Right cardiac atrium (tissue), 5 donors: ENCODE measurements around the gene EPHB1. TPM values are rescaled to one million over a fixed set of nuclear protein-coding genes. Genes with fewer than 3 reads are reported as not detected.
"Not testable (repeated sequence)": the region's sequence is repeated elsewhere in the genome, so short reads cannot be mapped to it uniquely, and the experiment has no call there.

Experiments
- ATAC-seq, 2 donors: fragments of 200-7000 bp; cut with Tn5 transposase; one replicate each; pipeline versions ENCODE4 v1.8.0 to v1.9.1; 2020; ENCODE audit warnings: moderate library complexity in 2 of 2, mild to moderate bottlenecking in 1 of 2
- DNase-seq, 3 donors: peaks; one replicate each; pipeline ENCODE4 v3.0.0-alpha.2; 2020
- H3K27ac ChIP-seq: one replicate; pipeline ENCODE4 v1.5.1; 2013; ENCODE audit warnings: mild to moderate bottlenecking, low read length, control low read depth, moderate library complexity
- H3K27me3 ChIP-seq: one replicate; pipeline ENCODE4 v1.6.1; 2013; ENCODE audit not compliant: control insufficient read depth, insufficient read depth
- H3K4me1 ChIP-seq: one replicate; pipeline ENCODE4 v1.6.1; 2013; ENCODE audit warnings: low read length; ENCODE audit not compliant: control insufficient read depth, insufficient read depth
- H3K4me3 ChIP-seq: one replicate; pipeline ENCODE4 v1.5.1; 2013; ENCODE audit warnings: low read length, control low read depth
- H3K9me3 ChIP-seq: one replicate; pipeline ENCODE4 v1.6.1; 2013; ENCODE audit warnings: low read length; ENCODE audit not compliant: control insufficient read depth
- WGBS: extraction: QIAGEN DNeasy Blood & Tissue Kit; methylation state at CpG from one replicate; pipeline ENCODE4 v1.1.7; 2013; 5-methylcytosine and 5-hydroxymethylcytosine counted together
- intact Hi-C, 4 donors: fragments of 100-400 bp; cut with DNase I; formaldehyde crosslinking; loops; one replicate each; pipeline versions ENCODE4 v1.11.0 to v1.14.0; 2022 to 2023
- polyA plus RNA-seq: library from polyadenylated mRNA; stranded (reverse); fragments of 200-250 nt; gene quantifications from one replicate; pipeline ENCODE4 v1.2.3, GENCODE V29; 2013
- total RNA-seq, 4 donors: library from RNA; stranded (reverse); fragmentation: NEBNext Ultra II Directional; extraction: Animal tissue kit (Norgen Biotek cat#: 25700); gene quantifications; one replicate each; pipeline ENCODE4 v1.2.1, GENCODE V29; 2021
- donor health status: healthy with polysubstance abuse.
- donor health status: DM: no; HTN: yes; CAD: no.
- donor health status: DM: no; HTN: no; CAD: no.
- donor health status: DM: no; HTN: yes; CAD: no; lungs with severe emphysema.
- donor health status: DM: yes; HTN: yes; CAD: no.

Gene EPHB1
- total and polyA plus RNA-seq, 5 donors: 0.23 to 1.6 (median 1.1) TPM

- ATAC-seq, H3K4me3 ChIP-seq, H3K27me3 ChIP-seq, H3K27ac ChIP-seq, H3K9me3 ChIP-seq, DNase-seq, H3K4me1 ChIP-seq, intact Hi-C loops: not testable (repeated sequence)
- 20% methylated on average over 27 of the region's 27 CpGs for WGBS
Measured at GRCh38 chr3:135030768-135031615, 235.9 kb downstream of the EPHB1 start.

- intact Hi-C loops: no loop called here
- H3K27me3 ChIP-seq: no peaks in the 10 kb centered on the region
- DNase-seq (no peak), ATAC-seq (no peak)
- H3K4me3 ChIP-seq: no peak overlapping the region
- H3K27ac ChIP-seq: no peak overlapping the region
- WGBS: 80% methylated on average over 7 of the region's 7 CpGs
- H3K9me3 ChIP-seq: no peaks in the 10 kb centered on the region
- H3K4me1 ChIP-seq: no peaks in the 10 kb centered on the region
Measured at GRCh38 chr3:135033737-135034136, 238.7 kb downstream of the EPHB1 start.

GRCh38 chr3:135034291-135034768 lies 239.3 kb downstream of the EPHB1 start:
- 54% methylated on average over 4 of the region's 4 CpGs for WGBS
- no peak for ATAC-seq

GRCh38 chr3:135034891-135035440 lies 239.9 kb downstream of the EPHB1 start:
- H3K27ac ChIP-seq: no peak overlapping the region
- intact Hi-C loops: no loop called here

More at GRCh38 chr3:135034291-135034768, 239.3 kb downstream of the EPHB1 start:
- Histone ChIP-seq H3K4me3 (no peak overlapping the region), H3K27me3 (no peaks in the 10 kb centered on the region), H3K9me3 (no peaks in the 10 kb centered on the region), H3K27ac (no peak overlapping the region), H3K4me1 (no peaks in the 10 kb centered on the region)
- intact Hi-C loops: no loop called here
- DNase-seq: no peak

GRCh38 chr3:135038186-135038585 lies 243.1 kb downstream of the EPHB1 start:
- intact Hi-C loops: no loop called here
- ATAC-seq (no peak), DNase-seq (no peak)
- Histone ChIP-seq H3K4me3 (no peak overlapping the region), H3K4me1 (no peaks in the 10 kb centered on the region), H3K9me3 (no peaks in the 10 kb centered on the region), H3K27me3 (no peaks in the 10 kb centered on the region), H3K27ac (no peak overlapping the region)
- 76% methylated on average over 5 of the region's 5 CpGs for WGBS

More at GRCh38 chr3:135034891-135035440, 239.9 kb downstream of the EPHB1 start:
- 71% methylated on average over 6 of the region's 6 CpGs for whole genome bisulfite sequencing
- DNase-seq (no peak), ATAC-seq (no peak)
- no peak overlapping the region for H3K4me3 ChIP-seq
- no peaks in the 10 kb centered on the region for H3K4me1 ChIP-seq
- H3K27me3 ChIP-seq: no peaks in the 10 kb centered on the region
- H3K9me3 ChIP-seq: no peaks in the 10 kb centered on the region

GRCh38 chr3:135039536-135039935 lies 244.5 kb downstream of the EPHB1 start:
- ATAC-seq, H3K27ac ChIP-seq, DNase-seq, H3K4me3 ChIP-seq, H3K9me3 ChIP-seq, intact Hi-C loops, H3K4me1 ChIP-seq, H3K27me3 ChIP-seq: not testable (repeated sequence)
- 97% methylated on average over 22 of the region's 22 CpGs for whole genome bisulfite sequencing

GRCh38 chr3:135040321-135041240 lies 245.5 kb downstream of the EPHB1 start:
- ATAC-seq (no peak), DNase-seq (no peak)
- 76% methylated on average over 8 of the region's 8 CpGs for WGBS
- intact Hi-C loops: no loop called here
- no peaks in the 10 kb centered on the region for H3K4me1 ChIP-seq
- no peak overlapping the region for H3K27ac ChIP-seq
- no peaks in the 10 kb centered on the region for H3K27me3 ChIP-seq
- H3K4me3 ChIP-seq: no peak overlapping the region
- no peaks in the 10 kb centered on the region for H3K9me3 ChIP-seq

GRCh38 chr3:135041601-135042000 lies 246.5 kb downstream of the EPHB1 start:
- Histone ChIP-seq H3K4me1 (no peaks in the 10 kb centered on the region), H3K27me3 (no peaks in the 10 kb centered on the region), H3K27ac (no peak overlapping the region), H3K4me3 (no peak overlapping the region), H3K9me3 (no peaks in the 10 kb centered on the region)
- DNase-seq (no peak), ATAC-seq (no peak)
- WGBS: 82% methylated on average over 2 of the region's 2 CpGs
- intact Hi-C loops: no loop called here

GRCh38 chr3:135047061-135047460 lies 252.0 kb downstream of the EPHB1 start:
- no peaks in the 10 kb centered on the region for H3K27me3 ChIP-seq
- H3K4me3 ChIP-seq: no peak overlapping the region
- no peak for DNase-seq
- H3K4me1 ChIP-seq: no peaks in the 10 kb centered on the region
- intact Hi-C loops: no loop called here
- 89% methylated on average over 4 of the region's 4 CpGs for WGBS
- no peak for ATAC-seq
- no peaks in the 10 kb centered on the region for H3K9me3 ChIP-seq
- no peak overlapping the region for H3K27ac ChIP-seq

- intact Hi-C loops: no loop called here
Measured at GRCh38 chr3:135050536-135050935, 255.5 kb downstream of the EPHB1 start.

More at GRCh38 chr3:135050536-135050935, 255.5 kb downstream of the EPHB1 start:
- DNase-seq (no peak), ATAC-seq (no peak)
- no peak overlapping the region for H3K4me3 ChIP-seq
- H3K9me3 ChIP-seq: no peaks in the 10 kb centered on the region
- no peak overlapping the region for H3K27ac ChIP-seq
- 84% methylated on average over 3 of the region's 3 CpGs for WGBS
- no peaks in the 10 kb centered on the region for H3K27me3 ChIP-seq
- no peaks in the 10 kb centered on the region for H3K4me1 ChIP-seq
